ENCODE data around the gene CCDC80.

CCDC80 gene

DNA sequence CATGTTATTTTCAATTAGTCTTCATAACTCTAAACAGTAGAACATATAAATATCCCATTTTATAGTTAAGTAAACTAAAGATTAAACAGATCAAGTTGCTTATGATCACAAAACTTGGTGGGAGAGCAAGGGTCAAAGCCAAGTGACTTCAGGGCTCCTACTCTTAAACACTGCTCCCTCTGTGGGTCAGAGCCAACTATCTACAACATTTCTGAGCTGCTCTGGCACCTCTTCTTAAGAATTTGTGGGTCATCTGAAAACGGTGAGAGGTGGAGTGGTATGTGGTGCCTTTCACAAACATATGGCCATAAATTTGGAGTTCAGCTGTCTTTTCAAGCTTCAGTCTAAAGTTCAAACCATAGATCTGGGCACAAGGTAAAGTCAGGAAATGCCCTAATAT is 90.1 kb downstream of the CCDC80 start:
- in situ Hi-C loops (cut with MboI; ENCODE audit: low sequenced_read_pairs, unreplicated experiment), result no loop called here
- TF ChIP-seq, protein P1, sequence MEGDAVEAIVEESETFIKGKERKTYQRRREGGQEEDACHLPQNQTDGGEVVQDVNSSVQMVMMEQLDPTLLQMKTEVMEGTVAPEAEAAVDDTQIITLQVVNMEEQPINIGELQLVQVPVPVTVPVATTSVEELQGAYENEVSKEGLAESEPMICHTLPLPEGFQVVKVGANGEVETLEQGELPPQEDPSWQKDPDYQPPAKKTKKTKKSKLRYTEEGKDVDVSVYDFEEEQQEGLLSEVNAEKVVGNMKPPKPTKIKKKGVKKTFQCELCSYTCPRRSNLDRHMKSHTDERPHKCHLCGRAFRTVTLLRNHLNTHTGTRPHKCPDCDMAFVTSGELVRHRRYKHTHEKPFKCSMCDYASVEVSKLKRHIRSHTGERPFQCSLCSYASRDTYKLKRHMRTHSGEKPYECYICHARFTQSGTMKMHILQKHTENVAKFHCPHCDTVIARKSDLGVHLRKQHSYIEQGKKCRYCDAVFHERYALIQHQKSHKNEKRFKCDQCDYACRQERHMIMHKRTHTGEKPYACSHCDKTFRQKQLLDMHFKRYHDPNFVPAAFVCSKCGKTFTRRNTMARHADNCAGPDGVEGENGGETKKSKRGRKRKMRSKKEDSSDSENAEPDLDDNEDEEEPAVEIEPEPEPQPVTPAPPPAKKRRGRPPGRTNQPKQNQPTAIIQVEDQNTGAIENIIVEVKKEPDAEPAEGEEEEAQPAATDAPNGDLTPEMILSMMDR (IDR thresholded peaks at IDR 0.05; ENCODE audit: borderline replicate concordance, control extremely low read depth, extremely low read depth, insufficient read depth, missing control alignments), result no peak
- DNase-seq (ENCODE audit: low spot score), result no peak
